Measurements from ENCODE around the gene LAMP1.
A peak's percentile ranks its signal among the peaks of the same experiment; 100 is the strongest.
"Not testable (repeated sequence)": the region's sequence is repeated elsewhere in the genome, so short reads cannot be mapped to it uniquely, and the experiment has no call there.

The LAMP1 gene

DNA sequence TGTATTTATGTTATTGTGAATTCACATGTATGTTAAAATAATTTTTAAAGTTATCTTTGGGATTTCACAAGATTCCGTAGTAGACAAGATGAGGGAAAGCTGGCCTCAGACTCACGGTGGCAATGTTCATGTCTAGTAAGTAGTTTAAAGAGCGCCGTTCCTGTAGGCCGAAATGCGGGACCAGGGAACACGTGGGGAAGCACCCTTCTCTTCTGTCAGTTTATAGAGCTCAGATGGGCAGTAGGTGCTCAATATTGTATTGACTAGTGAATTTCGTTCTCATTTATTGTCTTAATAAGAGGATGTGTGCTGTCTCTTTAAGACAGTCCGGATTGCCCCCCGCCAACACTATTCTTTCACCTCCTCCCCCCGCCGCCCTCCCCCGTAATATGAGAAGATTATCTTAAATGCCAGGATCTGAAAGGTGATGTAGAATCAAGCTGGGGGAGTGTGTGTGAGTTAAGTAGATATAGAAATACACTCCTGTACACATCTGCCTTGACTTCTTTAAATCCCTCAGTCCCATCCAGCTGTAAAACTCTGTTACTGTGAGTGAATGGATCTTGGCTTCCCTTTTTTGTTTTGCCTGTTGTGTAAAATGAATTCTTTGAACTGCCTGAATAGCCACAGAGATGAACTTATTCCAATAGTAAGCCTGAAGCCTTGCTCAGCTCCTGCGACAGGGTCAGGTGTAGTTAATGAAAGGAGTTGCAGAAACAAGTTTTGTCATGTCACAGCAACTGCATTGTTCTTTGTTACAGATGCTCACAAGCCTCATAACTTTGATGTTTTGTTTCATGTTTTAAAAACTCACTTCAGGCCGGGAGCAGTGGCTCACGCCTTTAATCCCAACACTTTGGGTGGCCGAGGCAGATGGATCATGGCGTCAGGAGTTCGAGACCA, 1.3 kb downstream of the LAMP1 start:
- TF ChIP-seq, protein P1, sequence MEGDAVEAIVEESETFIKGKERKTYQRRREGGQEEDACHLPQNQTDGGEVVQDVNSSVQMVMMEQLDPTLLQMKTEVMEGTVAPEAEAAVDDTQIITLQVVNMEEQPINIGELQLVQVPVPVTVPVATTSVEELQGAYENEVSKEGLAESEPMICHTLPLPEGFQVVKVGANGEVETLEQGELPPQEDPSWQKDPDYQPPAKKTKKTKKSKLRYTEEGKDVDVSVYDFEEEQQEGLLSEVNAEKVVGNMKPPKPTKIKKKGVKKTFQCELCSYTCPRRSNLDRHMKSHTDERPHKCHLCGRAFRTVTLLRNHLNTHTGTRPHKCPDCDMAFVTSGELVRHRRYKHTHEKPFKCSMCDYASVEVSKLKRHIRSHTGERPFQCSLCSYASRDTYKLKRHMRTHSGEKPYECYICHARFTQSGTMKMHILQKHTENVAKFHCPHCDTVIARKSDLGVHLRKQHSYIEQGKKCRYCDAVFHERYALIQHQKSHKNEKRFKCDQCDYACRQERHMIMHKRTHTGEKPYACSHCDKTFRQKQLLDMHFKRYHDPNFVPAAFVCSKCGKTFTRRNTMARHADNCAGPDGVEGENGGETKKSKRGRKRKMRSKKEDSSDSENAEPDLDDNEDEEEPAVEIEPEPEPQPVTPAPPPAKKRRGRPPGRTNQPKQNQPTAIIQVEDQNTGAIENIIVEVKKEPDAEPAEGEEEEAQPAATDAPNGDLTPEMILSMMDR (IDR thresholded peaks at IDR 0.05; ENCODE audit: borderline replicate concordance, insufficient read depth, low read depth, low read length): no peak

DNA sequence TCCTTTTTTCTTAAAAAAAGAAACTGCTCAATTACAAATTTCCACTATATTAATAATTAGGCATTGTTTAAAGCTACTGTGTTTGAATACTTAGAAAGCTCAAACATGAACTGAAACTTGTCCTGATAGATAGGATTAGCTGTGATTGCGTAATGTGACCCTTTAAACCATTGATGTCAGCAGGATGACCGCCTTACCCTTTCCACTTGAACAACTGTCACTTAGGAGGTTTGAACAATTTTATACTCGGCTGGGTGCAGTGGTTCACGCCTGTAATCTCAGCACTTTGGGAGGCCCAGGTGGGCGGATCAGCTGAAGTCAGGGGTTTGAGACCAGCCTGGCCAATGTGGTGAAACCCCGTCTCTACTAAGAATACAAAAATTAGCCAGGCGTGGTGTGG, 2.9 kb downstream of the LAMP1 start:
- TF ChIP-seq, protein P1 (IDR thresholded peaks at IDR 0.05; ENCODE audit: borderline replicate concordance, insufficient read depth, low read depth, low read length): no peak
- no peak overlapping the region for H3K4me3 ChIP-seq (ENCODE audit: low read depth, low read length)

More for the DNA sequence above, 1.3 kb downstream of the LAMP1 start:
- peak overlapping the region; percentile 73 for H3K4me3 ChIP-seq (ENCODE audit: low read depth, low read length)

GRCh38 chr13:113302986-113303385, 5.9 kb downstream of the LAMP1 start:
- H3K4me3 ChIP-seq (ENCODE audit: low read depth, low read length): no peak overlapping the region
- TF ChIP-seq, protein P1 (IDR thresholded peaks at IDR 0.05; ENCODE audit: borderline replicate concordance, insufficient read depth, low read depth, low read length): no peak

DNA sequence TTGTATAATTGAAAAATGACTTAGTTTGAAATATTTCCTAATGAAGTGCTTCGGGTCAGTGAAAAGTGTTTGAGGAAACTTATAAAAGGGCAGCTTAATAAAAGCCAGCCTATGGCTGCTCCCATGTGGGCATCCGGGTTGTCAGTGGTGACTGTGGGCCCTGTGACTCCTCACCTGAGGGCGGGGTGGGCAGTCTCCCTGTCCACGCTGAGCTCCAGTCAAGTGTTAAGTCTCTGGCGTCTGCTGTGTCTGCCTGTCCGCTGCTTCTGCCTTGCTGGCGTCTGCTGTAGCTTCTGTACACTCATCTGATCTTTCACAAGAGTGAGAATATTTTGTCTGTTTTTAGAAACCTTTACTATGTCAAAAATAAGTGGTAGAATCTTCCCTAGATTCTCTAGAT, 7.1 kb downstream of the LAMP1 start:
- no peak overlapping the region for H3K4me3 ChIP-seq (ENCODE audit: low read depth, low read length)
- TF ChIP-seq, protein P1 (IDR thresholded peaks at IDR 0.05; ENCODE audit: borderline replicate concordance, insufficient read depth, low read depth, low read length): no peak

DNA sequence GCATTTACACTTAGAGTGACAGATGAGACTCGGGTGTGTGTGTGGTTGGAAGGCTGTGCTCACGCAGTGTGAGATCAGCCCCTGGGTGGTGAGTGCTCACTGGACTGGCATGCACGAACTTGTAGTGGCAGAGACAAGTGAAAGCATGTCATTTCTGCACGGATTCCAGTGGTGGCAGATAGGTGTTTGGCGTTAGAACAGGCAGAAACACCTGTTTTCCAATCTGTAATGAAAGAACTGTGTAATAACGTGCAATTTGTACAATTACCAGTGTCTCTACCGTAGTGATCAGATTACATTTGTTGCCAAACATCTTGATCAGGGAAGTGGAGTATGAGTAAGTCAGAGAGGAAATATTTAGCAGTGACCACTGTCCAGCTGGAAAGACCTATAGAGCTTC, 8.2 kb downstream of the LAMP1 start:
- H3K4me3 ChIP-seq (ENCODE audit: low read depth, low read length): no peak overlapping the region
- TF ChIP-seq, protein P1 (IDR thresholded peaks at IDR 0.05; ENCODE audit: borderline replicate concordance, insufficient read depth, low read depth, low read length): no peak

- TF ChIP-seq, protein P1 (IDR thresholded peaks at IDR 0.05; ENCODE audit: borderline replicate concordance, insufficient read depth, low read depth, low read length): no peak
- no peak overlapping the region for H3K4me3 ChIP-seq (ENCODE audit: low read depth, low read length)
These were observed 10.5 kb downstream of the LAMP1 start for GRCh38 chr13:113307491-113307890.

DNA sequence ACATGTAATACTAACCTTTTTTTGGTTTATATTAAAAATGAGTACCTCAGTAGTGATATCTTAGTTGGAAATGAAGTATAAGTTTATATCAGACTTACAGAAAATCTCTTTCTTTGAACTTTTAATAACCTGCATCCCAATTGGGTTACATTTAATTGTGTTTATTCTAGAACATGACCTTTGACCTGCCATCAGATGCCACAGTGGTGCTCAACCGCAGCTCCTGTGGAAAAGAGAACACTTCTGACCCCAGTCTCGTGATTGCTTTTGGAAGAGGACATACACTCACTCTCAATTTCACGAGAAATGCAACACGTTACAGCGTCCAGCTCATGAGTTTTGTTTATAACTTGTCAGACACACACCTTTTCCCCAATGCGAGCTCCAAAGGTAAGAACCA, 12.4 kb downstream of the LAMP1 start:
- H3K4me3 ChIP-seq (ENCODE audit: low read depth, low read length): no peak overlapping the region
- TF ChIP-seq, protein P1 (IDR thresholded peaks at IDR 0.05; ENCODE audit: borderline replicate concordance, insufficient read depth, low read depth, low read length): no peak

DNA sequence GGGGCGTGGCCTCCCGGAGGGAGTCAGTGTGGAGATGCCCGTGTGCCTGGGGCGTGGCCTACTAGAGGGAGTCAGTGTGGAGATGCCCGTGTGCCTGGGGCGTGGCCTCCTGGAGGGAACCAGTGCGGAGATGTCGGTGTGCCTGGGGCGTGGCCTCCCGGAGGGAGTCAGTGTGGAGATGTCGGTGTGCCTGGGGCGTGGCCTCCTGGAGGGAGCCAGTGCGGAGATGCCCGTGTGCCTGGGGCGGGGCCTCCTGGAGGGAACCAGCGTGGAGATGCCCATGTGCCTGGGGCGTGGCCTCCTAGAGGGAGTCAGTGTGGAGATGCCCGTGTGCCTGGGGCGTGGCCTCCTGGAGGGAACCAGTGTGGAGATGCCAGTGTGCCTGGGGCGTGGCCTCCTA, 17.1 kb downstream of the LAMP1 start:
- H3K4me3 ChIP-seq (ENCODE audit: low read depth, low read length): not testable (repeated sequence)

GRCh38 chr13:113314895-113315470, 17.9 kb downstream of the LAMP1 start:
- not testable (repeated sequence) for H3K4me3 ChIP-seq (ENCODE audit: low read depth, low read length)
